Activated T-cell treated with anti-CD3 and anti-CD28 coated beads for 24 hours (primary cell): ENCODE data around the gene MBD5.

ENCODE experiments used
- DNase-seq: peaks from one replicate; pipeline ENCODE4 v3.0.0-alpha.2; 2020; ENCODE audit warnings: low read depth

The MBD5 gene

GRCh38 chr2:148023861-148024260 lies 3.0 kb downstream of the MBD5 start:
- no peak for DNase-seq

- no peak for DNase-seq
These were observed 5.7 kb downstream of the MBD5 start for GRCh38 chr2:148026573-148026972.

- DNase-seq, result no peak
These were observed 6.9 kb downstream of the MBD5 start for GRCh38 chr2:148027822-148028221.

- DNase-seq, result no peak
These were observed 7.9 kb downstream of the MBD5 start for GRCh38 chr2:148028781-148029180.

GRCh38 chr2:148031152-148031551 lies 10.3 kb downstream of the MBD5 start:
- no peak for DNase-seq

GRCh38 chr2:148032215-148032614 lies 11.3 kb downstream of the MBD5 start:
- DNase-seq, result no peak

GRCh38 chr2:148039783-148040182 lies 18.9 kb downstream of the MBD5 start:
- DNase-seq, result no peak

- DNase-seq, result no peak
These were observed 21.3 kb downstream of the MBD5 start for GRCh38 chr2:148042219-148042618.

GRCh38 chr2:148044322-148044721 lies 23.4 kb downstream of the MBD5 start:
- no peak for DNase-seq

- no peak for DNase-seq
These were observed 25.9 kb downstream of the MBD5 start for GRCh38 chr2:148046802-148047201.

GRCh38 chr2:148048475-148049221 lies 27.8 kb downstream of the MBD5 start:
- no peak for DNase-seq

- no peak for DNase-seq
These were observed 28.4 kb downstream of the MBD5 start for GRCh38 chr2:148049284-148049683.

GRCh38 chr2:148052687-148053086 lies 31.8 kb downstream of the MBD5 start:
- DNase-seq, result no peak

- no peak for DNase-seq
These were observed 37.8 kb downstream of the MBD5 start for GRCh38 chr2:148058641-148059040.

- no peak for DNase-seq
These were observed 42.7 kb downstream of the MBD5 start for GRCh38 chr2:148063633-148064032.

- no peak for DNase-seq
These were observed 45.0 kb downstream of the MBD5 start for GRCh38 chr2:148065936-148066335.

GRCh38 chr2:148067801-148068200 lies 46.9 kb downstream of the MBD5 start:
- DNase-seq, result no peak

GRCh38 chr2:148071351-148071750 lies 50.5 kb downstream of the MBD5 start:
- no peak for DNase-seq

GRCh38 chr2:148096012-148096411 lies 75.1 kb downstream of the MBD5 start:
- no peak for DNase-seq

GRCh38 chr2:148102641-148103040 lies 81.8 kb downstream of the MBD5 start:
- no peak for DNase-seq

GRCh38 chr2:148103946-148104345 lies 83.1 kb downstream of the MBD5 start:
- no peak for DNase-seq

- no peak for DNase-seq
These were observed 85.4 kb downstream of the MBD5 start for GRCh38 chr2:148106331-148106730.

- no peak for DNase-seq
These were observed 87.5 kb downstream of the MBD5 start for GRCh38 chr2:148108385-148108784.

- DNase-seq, result no peak
These were observed 89.3 kb downstream of the MBD5 start for GRCh38 chr2:148110184-148110583.
